Colonic mucosa (tissue), 4 donors: ENCODE measurements around the gene MYO19. TPM values are rescaled to one million over a fixed set of nuclear protein-coding genes. Genes with fewer than 3 reads are reported as not detected.
A peak's percentile ranks its signal among the peaks of the same experiment; 100 is the strongest.
"Not testable (repeated sequence)": the region's sequence is repeated elsewhere in the genome, so short reads cannot be mapped to it uniquely, and the experiment has no call there.

Experiments
- DNase-seq: peaks from one replicate; pipeline ENCODE4 v3.0.0-alpha.2; 2020
- H3K27ac ChIP-seq: fragments of 200-600 bp; one replicate; pipeline ENCODE4 v1.8.0; 2021
- H3K27me3 ChIP-seq: fragments of 200-600 bp; one replicate; pipeline ENCODE4 v1.8.0; 2021
- H3K36me3 ChIP-seq: fragments of 200-600 bp; one replicate; pipeline ENCODE4 v1.8.0; 2021
- H3K4me1 ChIP-seq: fragments of 200-600 bp; one replicate; pipeline ENCODE4 v1.8.0; 2021; ENCODE audit warnings: mild to moderate bottlenecking
- H3K4me3 ChIP-seq: fragments of 200-600 bp; one replicate; pipeline ENCODE4 v1.8.0; 2021
- H3K9ac ChIP-seq, 2 donors: one replicate each; pipeline ENCODE4 v1.7.0; 2013; ENCODE audit warnings: control low read depth in 2 of 2, low read depth in 2 of 2, low read length in 2 of 2
- H3K9me3 ChIP-seq: fragments of 200-600 bp; one replicate; pipeline ENCODE4 v1.8.0; 2021
- intact Hi-C: fragments of 100-400 bp; cut with DNase I; formaldehyde crosslinking; loops from one replicate; pipeline ENCODE4 v1.14.1; 2022
- total RNA-seq, 2 donors: library from RNA; stranded (reverse); fragmentation: NEBNext Ultra II Directional in 1 of 2; extraction: Animal tissue kit (Norgen Biotek cat#: 25700) in 1 of 2; gene quantifications; one replicate each; pipeline ENCODE4 v1.2.1, GENCODE V29; 2021
- TF ChIP-seq, protein P1 (sequence below): fragments of 200-600 bp; IDR thresholded peaks from one replicate; pipeline ENCODE4 v1.8.0; 2022; ENCODE audit warnings: antibody characterized with exemption, mild to moderate bottlenecking
- donor health status: healthy.
- donor health status: DM: no; HTN: no; CAD: no.
- donor health status: DM: no; HTN: no; CAD: no.

The MYO19 gene
- total RNA-seq, 2 donors from 2014 or later = 48.8 to 149 TPM

DNA sequence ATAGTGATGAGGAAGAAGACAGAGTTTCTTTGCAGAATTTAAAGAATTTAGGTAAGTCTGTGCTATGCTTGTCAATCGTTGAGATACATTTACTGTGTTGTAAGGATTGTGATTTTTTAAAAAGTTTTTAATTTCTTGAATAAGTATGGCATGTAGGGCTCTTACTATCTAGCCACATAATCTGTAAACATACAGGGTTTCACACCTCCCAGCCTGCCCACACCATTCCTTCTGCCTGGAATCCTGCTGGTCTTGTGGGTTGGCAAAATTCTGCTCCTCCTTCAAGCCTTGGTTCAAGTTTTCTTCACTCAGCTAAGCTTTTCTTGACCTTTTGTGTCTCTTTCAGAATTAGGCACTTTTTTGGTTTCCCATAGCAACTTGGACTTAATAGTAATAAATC lies 40.7 kb downstream of the MYO19 start:
- TF ChIP-seq, protein P1, sequence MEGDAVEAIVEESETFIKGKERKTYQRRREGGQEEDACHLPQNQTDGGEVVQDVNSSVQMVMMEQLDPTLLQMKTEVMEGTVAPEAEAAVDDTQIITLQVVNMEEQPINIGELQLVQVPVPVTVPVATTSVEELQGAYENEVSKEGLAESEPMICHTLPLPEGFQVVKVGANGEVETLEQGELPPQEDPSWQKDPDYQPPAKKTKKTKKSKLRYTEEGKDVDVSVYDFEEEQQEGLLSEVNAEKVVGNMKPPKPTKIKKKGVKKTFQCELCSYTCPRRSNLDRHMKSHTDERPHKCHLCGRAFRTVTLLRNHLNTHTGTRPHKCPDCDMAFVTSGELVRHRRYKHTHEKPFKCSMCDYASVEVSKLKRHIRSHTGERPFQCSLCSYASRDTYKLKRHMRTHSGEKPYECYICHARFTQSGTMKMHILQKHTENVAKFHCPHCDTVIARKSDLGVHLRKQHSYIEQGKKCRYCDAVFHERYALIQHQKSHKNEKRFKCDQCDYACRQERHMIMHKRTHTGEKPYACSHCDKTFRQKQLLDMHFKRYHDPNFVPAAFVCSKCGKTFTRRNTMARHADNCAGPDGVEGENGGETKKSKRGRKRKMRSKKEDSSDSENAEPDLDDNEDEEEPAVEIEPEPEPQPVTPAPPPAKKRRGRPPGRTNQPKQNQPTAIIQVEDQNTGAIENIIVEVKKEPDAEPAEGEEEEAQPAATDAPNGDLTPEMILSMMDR = no peak
- no peak for DNase-seq
- no peaks in the 10 kb centered on the region for H3K9me3 ChIP-seq
- H3K4me1 ChIP-seq = no peaks in the 10 kb centered on the region
- no peak overlapping the region for H3K27ac ChIP-seq
- intact Hi-C loops = no loop called here
- no peak overlapping the region for H3K9ac ChIP-seq
- H3K4me3 ChIP-seq = no peak overlapping the region
- H3K36me3 ChIP-seq = no peaks in the 10 kb centered on the region
- H3K27me3 ChIP-seq = no peaks in the 10 kb centered on the region

DNA sequence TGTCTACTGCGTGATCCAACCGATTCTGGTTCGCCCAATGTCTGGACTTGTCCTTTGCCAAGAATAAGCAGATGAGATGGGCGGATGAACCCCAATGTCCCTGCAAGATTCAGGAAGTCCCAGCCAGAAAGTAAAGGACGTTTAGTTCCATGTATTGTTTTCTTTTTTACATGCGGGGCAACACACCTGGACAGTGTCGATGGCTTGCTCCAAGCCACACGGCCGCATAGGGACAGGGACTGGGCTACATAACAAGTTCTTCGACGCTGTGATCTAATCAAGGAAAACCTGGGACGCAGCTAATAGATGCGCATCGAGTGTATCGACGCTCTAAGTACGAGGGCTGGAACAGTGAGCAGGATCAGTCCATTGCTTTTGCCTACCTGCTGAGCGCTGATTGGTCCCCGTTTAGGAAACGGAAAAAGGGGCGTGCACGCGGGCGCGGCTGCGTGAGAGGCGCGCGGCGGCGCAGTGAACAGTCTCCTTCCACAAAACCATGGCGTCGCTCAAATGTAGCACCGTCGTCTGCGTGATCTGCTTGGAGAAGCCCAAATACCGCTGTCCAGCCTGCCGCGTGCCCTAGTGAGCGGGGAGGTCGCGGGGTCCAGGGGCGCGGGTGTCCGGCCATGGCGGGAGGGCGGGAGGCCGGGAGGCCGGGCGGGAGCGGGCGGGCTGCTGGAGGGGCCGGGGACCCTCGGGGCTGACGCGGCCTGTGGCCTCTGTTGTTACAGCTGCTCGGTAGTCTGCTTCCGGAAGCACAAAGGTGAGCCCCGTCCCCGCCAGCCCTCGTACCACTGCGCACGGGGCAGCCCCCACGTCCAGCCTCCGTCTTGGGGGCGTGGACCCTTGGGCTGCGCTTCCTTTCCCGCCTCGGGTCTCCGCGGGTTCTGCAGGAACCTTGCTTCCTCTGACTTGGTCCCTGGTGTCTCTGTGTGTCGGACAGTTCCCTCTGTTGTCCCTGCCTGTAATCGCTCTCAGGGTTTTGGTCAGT lies 48.2 kb downstream of the MYO19 start, which contains the start of gene ZNHIT3:
Gene ZNHIT3 (plus strand): TSS at position 478 of the 991 bp plus-strand sequence. CDS start 19 bp downstream, at position 497.
- peaks cover 8% of the 10 kb centered on the region for H3K4me1 ChIP-seq
- H3K4me3 ChIP-seq = peak within 1 kb of the TSS; percentile 99
- H3K9me3 ChIP-seq = no peaks in the 10 kb centered on the region
- H3K27me3 ChIP-seq = no peaks in the 10 kb centered on the region
- H3K27ac ChIP-seq = peak within 1 kb of the TSS; percentile 67
- intact Hi-C loops = loop anchor here (10.0 kb wide), 1 partner anchor 512 kb away; no protein-coding TSS in a partner anchor
- no peaks in the 10 kb centered on the region for H3K36me3 ChIP-seq
- TF ChIP-seq, protein P1 = no peak
- peak within 1 kb of the TSS; percentile 90 to 97 for H3K9ac ChIP-seq
- peak; percentile 94 for DNase-seq

- Histone ChIP-seq H3K4me1 (peaks cover 8% of the 10 kb centered on the region), H3K9ac (peak overlapping the region; percentile 26 to 90), H3K27me3 (no peaks in the 10 kb centered on the region), H3K27ac (no peak overlapping the region), H3K36me3 (no peaks in the 10 kb centered on the region), H3K9me3 (no peaks in the 10 kb centered on the region), H3K4me3 (peak overlapping the region; percentile 99)
- DNase-seq = no peak
- intact Hi-C loops = loop anchor here (10.0 kb wide), 1 partner anchor 511 kb away; no protein-coding TSS in a partner anchor
- TF ChIP-seq, protein P1 = no peak
Observed at GRCh38 chr17:36485805-36486203, 48.9 kb downstream of the MYO19 start.

- H3K36me3 ChIP-seq = no peaks in the 10 kb centered on the region
- no peak overlapping the region for H3K27ac ChIP-seq
- H3K4me3 ChIP-seq = no peak overlapping the region
- DNase-seq = no peak
- H3K27me3 ChIP-seq = no peaks in the 10 kb centered on the region
- H3K9ac ChIP-seq = no peak overlapping the region
- peaks cover 8% of the 10 kb centered on the region for H3K4me1 ChIP-seq
- TF ChIP-seq, protein P1 = no peak
- no peaks in the 10 kb centered on the region for H3K9me3 ChIP-seq
- intact Hi-C loops = loop anchor here (10.0 kb wide), 1 partner anchor 510 kb away; no protein-coding TSS in a partner anchor
Observed at GRCh38 chr17:36485027-36485426, 49.6 kb downstream of the MYO19 start.

DNA sequence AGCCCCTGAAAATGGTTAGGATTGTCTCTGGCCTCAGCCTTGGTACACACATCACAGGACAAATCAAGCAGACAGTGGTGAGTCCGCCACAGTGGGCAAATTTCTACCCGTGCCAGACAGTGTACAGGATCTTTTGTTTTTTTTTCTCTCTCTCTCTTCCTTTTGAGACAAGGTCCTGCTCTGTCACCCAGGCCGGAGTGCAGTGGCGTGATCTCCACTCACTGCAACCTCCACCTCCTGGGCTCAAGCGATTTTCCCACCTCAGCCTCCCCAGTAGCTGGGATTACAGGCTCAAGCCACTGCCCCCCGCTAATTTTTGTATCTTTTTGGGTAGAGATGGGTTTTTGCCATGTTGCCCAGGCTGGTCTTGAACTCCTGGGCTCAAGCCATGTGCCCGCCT lies 50.6 kb downstream of the MYO19 start:
- not testable (repeated sequence) for DNase-seq, H3K9ac ChIP-seq
- intact Hi-C loops = loop anchor here (10.0 kb wide), 1 partner anchor 509 kb away; no protein-coding TSS in a partner anchor

More for the DNA sequence above, 50.6 kb downstream of the MYO19 start:
- H3K9me3 ChIP-seq, H3K4me1 ChIP-seq, H3K4me3 ChIP-seq, H3K27ac ChIP-seq, H3K27me3 ChIP-seq, H3K36me3 ChIP-seq: not testable (repeated sequence)
